NCI-H748 (cell line): ENCODE measurements around the gene PAX2.

Experiments used
- DNase-seq: peaks from one replicate; lab custom pipeline; 2025; ENCODE audit not compliant: unreplicated experiment; lab: John Stamatoyannopoulos, UW

The PAX2 gene

DNA sequence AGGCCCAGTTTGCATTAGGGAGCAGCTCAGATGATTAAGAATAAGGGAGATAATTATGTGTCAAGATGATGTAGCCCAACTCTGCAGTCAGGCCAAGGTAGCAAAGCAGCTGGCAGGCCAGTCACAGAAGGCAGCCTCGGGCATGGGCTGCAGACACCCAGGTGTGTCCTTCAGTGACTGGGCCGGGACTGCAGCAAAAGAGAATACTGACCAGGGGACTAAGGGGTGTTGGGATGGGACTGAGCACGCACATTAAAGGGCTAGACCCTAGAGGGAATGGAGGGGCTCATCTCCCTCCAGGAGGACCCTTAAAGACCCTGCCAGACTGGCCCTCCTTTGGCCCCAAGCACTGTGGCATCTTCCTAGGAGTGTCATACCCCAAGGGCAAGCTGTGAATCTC, 38.7 kb downstream of the PAX2 start:
- no peak for DNase-seq

DNA sequence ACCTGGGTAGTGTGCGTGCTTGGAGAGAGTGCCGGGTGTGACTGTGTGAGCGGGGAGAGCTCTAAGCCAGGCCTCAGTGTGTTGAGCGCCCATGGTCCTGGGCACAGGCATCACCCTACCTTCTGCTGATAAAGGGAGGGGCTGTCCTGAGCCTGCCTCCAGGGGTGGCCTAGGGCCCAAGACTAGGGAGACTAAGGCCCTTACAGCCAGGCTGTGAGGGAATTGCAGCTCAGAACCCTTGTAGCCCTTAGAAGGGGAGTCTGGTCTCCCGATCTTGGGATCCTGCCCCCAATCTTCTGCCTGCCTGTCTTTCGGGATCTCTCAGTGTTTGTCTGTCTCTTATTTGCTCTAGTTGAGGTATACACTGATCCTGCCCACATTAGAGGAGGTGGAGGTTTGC, 41.2 kb downstream of the PAX2 start:
- DNase-seq: no peak

DNA sequence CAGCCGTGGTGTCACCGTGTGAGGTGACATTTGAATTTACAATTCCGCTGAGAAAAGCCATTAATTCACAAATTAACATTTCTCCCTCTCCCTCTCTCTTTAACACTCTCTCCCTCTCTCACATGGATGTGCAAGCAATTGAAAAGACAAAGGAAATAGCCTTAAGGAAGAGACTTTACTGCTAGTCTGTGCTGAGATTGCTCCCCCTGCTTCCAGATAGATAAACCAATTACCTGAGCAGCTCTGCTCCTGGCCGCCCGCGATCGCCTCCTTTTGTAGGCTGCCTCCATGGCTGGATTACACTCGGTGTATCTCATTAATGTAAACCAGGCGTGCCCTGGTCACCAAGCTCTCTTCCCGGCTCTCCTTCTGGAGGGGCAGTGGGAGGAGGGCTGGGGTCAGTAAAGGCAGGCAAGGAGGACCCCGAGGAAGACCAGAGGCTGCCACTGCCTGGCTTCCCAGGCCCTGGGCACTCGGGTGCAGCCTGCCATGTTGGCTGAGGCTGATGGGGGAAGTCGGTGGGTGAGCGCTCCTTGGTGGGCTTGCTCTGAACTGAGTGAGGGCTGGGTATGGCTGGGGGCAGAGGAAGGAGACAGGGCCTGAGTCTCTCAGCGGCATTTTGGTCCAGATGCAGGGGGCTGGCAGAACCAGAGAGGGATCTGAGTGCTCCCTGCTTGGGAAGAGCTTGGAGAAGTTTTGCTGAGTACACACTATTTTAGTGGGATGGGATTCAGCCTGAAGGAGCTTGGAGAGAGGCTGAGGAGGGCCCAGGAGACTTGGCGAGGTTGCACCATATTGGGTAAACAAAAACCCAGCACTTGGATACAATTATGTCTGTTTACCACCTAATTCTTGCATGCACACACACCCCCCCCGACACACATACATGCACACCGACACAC, 42.9 kb downstream of the PAX2 start:
- no peak for DNase-seq

DNA sequence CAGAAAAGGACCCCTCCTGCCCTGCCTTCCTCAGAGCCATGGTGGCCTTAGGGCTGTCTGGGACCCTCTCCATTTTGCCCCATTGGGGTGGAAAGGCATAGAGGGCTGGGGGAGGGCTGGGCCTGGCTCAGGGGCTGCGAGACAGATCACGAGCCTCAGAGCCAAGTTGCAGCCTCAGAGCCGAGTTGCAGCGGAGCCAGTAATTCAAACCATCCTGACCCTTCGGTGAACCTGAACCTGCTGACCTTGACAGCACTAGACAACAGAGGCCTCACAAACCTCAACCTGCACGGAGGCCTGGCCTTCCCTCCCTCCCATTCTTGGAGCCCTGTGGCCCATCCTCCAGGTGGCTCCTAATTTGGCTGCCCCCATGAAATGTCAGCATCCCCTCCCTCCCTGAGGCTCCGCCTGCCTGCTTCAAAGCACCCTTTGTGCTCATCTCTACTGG, 45.4 kb downstream of the PAX2 start:
- DNase-seq: no peak

DNA sequence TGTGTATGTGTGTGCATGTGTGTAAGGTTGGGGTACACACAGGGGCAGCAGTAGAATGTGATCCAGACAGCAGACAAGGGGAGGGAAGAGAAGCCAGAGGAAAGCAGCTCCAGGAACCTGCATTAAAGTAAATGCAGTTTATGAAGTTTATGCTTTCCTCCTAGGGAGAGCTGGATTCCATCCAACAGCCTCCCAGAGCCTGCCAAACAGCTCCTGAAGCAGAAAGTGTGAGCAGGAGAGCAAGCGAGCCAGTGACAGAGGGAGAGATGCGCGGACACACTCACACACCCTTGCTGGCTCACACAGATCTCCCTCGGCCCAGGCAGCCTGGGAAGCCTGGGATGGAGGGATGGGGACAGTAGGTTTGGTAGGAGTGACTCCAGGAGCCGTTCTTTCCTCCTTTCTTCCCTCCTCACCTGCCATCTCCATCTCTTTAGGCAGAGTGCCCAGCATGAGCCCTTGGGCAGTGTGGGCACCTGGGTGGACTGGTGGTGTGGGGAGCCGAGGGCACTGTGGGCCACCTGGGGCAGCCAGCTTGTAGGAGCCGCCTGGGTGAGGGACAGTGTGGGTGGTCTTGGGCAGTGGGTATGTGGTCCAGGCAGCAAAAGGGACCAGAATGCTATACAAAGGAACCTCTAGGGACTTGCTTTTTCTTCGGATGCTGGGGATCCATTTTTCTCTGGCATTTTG, 46.1 kb downstream of the PAX2 start:
- DNase-seq: no peak

DNA sequence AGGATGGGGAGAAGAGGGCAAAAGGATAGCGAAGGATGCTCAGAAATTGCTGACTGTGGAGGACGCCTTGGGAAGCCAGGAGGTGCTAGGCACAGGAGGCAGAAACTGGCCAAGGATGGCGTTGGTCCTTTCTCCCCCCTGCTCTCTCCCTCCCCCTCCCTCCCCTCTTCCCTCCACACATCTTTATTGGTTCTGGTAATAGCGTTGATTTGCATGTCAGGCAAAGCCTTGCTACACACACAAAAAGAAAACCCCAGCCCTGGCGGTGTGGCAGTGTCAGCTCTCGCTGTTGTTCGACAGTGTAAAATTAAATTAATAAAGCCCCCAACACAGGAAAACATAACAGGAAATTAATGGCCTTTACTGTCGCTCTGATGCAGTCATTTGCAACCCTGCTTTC, 47.2 kb downstream of the PAX2 start:
- no peak for DNase-seq

DNA sequence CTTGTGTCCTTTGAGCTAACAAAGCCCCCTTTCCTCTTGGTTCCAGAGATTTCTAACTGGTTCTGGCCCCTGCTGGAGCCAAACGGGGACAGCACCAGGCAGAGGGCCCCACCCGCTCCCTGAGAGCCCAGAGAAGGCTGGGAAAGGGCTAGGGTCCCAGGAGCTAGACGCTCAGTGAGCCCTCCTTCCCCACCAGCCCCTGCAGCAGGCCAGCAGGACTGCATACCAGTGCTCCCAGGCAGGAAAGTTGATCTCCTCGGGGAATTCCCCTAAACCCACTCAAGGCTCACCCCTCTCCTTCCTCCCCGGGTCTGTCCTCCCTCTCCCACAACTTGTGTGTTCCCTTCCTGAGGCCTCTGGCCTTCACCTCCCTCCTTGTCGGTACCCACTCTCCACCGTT, 47.7 kb downstream of the PAX2 start:
- DNase-seq: no peak

DNA sequence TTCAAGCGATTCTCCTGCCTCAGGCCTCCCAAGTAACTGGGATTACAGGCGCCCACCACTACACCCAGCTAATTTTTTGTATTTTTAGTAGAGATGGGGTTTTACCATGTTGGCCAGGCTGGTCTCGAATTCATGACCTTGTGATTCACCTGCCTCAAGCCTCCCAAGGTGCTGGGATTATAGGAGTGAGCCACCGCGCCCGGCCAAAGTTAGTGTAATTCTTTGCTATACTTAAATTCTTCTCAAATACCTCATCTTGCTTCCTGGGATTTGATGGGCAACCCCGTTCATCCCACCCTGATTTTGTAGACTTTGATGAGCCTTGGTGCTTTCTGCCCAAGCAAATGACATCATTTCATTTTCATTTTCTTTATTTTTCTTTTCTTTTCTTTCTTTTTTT, 54.5 kb downstream of the PAX2 start:
- no peak for DNase-seq

DNA sequence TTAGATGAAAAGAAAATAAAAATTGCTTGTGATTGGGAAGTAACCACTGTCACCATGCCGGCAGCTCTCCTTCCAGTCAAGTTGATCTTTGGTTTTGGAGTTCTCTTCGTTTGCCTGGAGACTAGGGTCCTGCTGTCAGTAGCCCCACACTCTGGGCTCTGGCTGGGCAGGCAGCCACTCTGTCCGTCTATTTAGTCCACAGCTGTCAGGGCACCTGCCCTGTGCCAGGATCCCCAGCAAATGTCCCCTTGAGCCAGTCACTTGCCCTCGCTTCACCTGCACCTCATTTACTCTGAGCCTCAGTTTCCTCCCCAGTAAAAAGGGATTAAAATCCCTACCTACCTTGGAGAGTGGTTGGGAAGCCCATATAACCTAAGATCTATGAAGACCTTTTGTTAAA, 55.5 kb downstream of the PAX2 start:
- no peak for DNase-seq

DNA sequence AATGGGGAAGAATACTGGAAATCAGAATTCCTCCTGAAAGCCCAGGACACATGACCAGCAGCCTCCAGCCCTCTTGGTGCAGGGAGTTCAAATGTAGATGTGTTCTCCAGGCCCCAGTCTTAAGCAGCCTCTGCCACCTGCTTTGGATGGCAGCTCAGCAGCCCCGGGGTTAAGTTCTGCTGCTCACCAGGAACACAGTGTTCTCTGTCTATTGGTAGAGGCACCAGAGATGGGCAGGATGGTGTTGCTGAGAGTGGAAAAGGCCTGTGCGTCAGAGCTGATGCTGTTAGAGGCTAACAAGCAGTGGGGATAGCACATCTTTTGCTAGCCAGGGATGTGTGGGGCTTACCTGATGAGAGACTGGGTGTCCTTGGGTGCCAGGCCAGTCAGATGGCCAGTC, 56.8 kb downstream of the PAX2 start:
- no peak for DNase-seq

DNA sequence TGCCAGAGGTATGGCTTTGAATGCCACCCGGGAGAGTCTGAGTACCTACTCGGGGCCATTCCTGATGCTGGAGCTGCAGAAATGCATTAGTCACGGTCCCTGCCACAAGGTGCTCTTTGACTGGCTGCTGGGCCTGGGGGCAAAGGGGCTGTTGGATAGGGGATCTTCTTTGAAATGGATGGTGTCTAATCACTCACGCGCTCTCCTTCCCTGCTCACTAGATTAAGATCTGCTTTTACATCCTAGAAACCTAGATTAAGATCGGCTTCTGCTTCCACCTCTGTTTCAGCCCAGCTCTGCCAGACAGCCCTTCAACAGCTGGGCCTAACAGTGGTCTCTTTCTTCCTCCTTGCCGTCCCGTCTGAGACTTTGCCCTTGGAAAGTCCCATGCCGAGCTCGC, 57.2 kb downstream of the PAX2 start:
- DNase-seq: no peak

DNA sequence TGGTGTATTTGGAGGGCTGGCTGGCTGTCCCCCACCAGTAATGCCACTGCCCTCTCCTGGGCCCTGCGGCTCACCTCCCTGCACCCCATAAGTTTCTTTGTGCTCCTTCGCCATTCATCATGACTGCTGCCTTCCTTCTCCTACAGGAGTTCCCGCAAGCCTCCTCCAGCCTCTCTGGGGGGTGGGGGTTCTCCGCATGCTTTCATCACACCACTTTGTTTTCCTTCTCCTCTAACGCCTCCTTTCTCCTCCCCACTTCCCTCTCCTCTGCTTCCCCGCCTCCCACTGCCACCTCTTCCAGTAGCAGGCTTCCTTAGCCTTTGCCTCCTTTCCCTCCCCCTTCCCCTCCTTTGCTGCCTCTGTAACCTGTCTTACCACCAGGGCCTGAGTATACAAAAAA, 58.1 kb downstream of the PAX2 start:
- no peak for DNase-seq

DNA sequence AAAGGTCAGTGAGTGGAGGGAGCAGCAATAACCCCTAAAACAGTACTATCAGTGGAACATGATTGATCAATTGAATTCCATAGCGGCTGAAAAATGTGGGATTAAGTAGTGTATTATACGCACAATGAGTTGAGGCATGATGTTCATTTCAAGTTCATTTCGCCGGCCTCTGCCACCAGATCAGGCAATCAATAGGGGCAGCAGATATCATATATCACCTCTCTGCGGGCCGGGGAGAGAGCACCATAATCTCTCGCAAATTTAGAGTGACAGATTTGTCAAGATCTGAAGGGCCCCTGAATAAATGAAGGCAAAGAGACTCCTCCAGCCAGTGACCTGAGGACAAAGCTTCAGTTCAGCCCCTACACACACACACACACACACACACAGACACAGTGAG, 58.5 kb downstream of the PAX2 start:
- DNase-seq: no peak

DNA sequence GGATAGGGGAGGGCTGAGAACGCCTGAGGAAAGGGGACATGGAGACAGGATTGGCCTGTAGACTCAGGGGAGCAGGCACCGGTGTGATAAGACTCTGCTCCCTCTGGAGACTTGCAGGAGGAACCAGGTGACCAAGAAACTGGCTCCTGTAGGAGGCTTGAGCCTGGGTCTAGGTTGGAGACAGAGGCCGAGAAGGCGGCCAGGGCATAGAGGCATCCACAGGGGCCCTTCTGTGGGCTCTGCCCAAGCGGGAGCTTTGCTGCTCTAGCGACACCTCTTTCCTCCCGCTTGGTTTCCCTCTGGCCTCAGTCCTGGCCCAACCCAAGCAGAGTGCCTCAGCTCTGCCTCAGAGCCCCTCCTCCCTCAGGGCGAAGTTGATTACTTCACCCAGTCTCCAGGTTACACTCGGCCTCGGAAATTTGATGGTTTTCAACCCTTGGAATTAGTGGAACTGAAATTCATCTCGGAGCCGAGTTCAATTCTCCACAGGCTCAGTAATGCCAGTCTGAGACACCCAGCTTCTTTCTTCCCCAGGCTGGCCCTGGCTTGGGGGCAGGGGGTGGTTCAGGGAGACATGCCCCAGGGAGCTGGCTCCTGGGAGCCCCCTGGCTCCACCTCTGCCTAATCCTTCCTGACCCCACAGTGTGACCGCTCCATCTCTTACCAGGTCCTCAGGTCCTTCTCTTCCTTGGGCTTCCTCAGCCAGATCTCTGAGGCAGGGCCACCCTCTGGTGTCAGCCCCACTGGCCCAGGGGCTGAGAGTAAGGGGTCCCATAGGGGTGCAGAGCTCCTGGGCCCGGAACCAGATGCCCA, 60.4 kb downstream of the PAX2 start:
- DNase-seq: no peak

DNA sequence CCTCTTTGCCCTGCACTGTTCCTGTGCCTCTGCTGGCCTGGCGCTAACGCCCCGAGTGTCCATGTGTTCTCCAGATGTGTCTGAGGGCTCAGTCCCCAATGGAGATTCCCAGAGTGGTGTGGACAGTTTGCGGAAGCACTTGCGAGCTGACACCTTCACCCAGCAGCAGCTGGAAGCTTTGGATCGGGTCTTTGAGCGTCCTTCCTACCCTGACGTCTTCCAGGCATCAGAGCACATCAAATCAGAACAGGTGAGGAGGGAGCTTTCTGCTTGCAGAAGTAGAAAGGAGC, 60.9 kb downstream of the PAX2 start:
- DNase-seq: no peak

DNA sequence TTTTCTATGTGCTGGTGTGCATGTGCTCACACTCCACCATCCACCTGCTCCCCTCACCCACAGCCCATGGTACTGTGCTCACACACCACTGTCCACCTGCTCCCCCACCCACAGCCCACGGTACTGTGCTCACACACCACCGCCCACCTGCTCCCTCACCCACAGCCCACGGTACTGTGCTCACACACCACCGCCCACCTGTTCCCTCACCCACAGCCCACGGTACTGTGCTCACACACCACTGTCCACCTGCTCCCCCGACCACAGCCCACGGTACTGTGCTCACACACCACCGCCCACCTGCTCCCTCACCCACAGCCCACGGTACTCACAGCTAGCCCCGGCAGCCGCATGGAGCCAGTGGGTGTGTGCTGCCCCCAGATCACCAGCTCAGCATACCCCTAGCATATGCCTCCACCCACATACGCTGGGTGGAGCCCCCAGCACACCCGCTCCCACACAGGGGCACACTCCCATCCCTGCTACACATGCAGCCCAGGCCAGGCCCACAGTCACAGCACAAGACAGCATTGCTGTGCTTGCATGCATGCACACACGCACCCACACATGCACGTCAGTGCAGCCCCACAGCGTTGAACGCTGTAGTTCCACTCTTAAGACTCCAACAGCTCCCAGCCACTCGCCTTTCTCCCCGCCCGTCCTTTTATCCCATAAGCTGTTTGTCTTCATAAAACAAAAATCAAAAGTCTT, 62.0 kb downstream of the PAX2 start:
- no peak for DNase-seq

DNA sequence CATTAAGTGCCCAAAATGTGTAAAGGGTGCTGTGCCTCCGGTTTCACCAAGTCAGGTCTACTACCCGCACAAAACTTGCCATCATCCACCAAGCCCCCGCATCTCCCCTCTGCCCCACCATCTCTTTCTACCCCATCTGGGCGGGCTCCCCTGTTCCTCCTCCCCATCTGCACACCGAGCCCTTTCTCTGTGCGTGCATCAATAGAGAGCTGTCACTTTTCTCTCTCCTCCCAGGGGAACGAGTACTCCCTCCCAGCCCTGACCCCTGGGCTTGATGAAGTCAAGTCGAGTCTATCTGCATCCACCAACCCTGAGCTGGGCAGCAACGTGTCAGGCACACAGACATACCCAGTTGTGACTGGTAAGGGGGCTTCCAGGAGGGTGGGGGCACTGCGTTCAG, 63.5 kb downstream of the PAX2 start:
- DNase-seq: no peak

DNA sequence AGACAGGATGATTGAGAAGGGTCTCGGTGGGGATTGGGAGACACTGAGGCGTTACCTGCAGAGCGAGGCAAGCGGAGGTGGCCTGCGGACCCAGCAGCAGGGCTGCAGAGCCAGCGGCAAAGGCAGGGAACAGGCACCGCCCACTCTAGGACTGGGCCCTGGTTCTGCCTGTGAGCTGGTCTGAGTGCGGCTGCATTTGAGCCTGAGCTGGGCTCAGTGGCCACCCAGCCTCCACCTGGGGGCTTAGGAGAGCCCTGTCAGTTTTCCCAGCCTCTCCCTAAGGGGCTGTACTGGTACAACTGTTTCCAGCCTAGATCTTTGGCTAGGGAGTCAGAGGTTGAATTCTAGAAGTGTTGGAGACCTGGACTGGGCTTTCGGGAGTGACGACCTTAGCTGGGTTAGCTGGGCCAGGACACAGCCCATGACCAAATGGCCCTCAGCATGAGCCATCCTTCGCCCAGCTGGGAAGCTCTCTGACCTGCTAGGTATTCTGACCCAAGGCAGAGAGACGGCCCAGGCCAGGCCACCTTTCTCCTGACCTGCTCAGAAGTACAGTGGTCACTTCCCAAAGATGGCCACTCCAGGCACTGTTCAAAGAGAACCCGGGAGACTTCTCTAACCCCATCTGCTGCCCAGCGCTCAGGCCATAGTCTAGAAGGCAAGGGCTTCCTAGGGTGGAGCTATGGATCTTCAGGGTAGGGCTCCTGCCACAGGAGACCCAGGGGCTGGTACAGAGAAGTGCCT, 64.9 kb downstream of the PAX2 start:
- no peak for DNase-seq

DNA sequence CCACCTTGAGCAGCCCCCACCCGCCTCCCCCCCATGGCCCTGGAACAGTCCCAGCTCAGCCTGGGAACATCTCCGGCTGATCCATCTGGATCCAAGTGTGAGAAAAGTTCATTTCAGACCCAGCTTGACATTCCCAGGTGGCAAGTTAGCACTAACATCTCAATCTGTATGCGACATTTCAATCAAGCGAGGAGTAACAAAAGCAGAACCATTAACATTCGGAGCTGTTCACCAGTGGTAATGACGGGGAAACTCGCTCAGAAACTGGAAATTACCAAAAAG, 65.4 kb downstream of the PAX2 start:
- DNase-seq: no peak

DNA sequence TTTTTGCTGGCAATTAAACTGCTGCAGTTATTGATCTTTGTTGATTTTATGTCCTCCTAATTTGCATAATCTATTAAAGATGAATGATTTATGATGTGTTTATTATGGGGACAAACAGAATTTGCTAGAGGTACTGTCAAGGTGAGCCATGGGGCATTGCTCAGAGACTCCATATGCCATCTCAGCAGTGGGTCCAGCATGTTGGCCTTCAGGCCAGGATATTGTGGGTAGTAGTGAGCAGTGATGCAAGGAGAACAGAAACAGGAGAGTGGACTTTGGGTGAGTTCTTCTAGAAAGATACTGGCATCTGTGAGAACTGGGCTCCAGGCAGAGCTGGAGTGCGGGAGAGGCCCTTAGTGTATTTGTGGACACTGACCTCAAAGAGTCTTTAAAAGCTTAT, 65.9 kb downstream of the PAX2 start:
- DNase-seq: no peak
